Activated CD4-positive, alpha-beta memory T cell treated with anti-CD3 and anti-CD28 coated beads for 36 hours (primary cell): ENCODE results near the gene ARPC2. TPM values are rescaled to one million over a fixed set of nuclear protein-coding genes. Genes with fewer than 3 reads are reported as not detected.
"Not testable (repeated sequence)": the region's sequence is repeated elsewhere in the genome, so short reads cannot be mapped to it uniquely, and the experiment has no call there.

Experiments used
- CTCF ChIA-PET: fragments of 350-600 bp; sonication (Branson Sonifier 250); formaldehyde crosslinking; loops from one replicate; lab custom pipeline; 2021; ENCODE audit warnings: antibody characterized with exemption, inconsistent platforms; lab: Charles Lee
- POLR2A ChIA-PET: fragments of 350-600 bp; sonication (Branson Sonifier 250); formaldehyde crosslinking; loops from one replicate; lab custom pipeline; 2021; ENCODE audit warnings: antibody characterized with exemption; lab: Charles Lee
- DNase-seq: peaks from one replicate; pipeline ENCODE4 v3.0.0-alpha.2; 2020
- H3K27ac Mint-ChIP-seq: one replicate; pipeline ENCODE4 v1.8.0; 2021; ENCODE audit warnings: mixed read lengths
- H3K27me3 Mint-ChIP-seq: one replicate; pipeline ENCODE4 v1.8.0; 2021; ENCODE audit warnings: mixed read lengths
- H3K36me3 Mint-ChIP-seq: one replicate; pipeline ENCODE4 v1.8.0; 2021; ENCODE audit warnings: mixed read lengths
- H3K4me1 Mint-ChIP-seq: one replicate; pipeline ENCODE4 v1.8.0; 2021; ENCODE audit warnings: low read depth, mixed read lengths
- H3K4me3 Mint-ChIP-seq: one replicate; pipeline ENCODE4 v1.8.0; 2021; ENCODE audit warnings: mild to moderate bottlenecking, mixed read lengths
- H3K9me3 Mint-ChIP-seq: one replicate; pipeline ENCODE4 v1.8.0; 2021; ENCODE audit warnings: mixed read lengths
- intact Hi-C: fragments of 100-400 bp; cut with micrococcal nuclease; formaldehyde crosslinking; loops from one replicate; pipeline ENCODE4 v1.15.1; 2023
- total RNA-seq, 2 experiments: library from RNA; stranded (reverse); gene quantifications; one replicate each; pipeline ENCODE4 v1.2.3, GENCODE V29; 2021

The ARPC2 gene
- total RNA-seq, 2 experiments from 2014 or later, result 564 to 570 TPM

DNA sequence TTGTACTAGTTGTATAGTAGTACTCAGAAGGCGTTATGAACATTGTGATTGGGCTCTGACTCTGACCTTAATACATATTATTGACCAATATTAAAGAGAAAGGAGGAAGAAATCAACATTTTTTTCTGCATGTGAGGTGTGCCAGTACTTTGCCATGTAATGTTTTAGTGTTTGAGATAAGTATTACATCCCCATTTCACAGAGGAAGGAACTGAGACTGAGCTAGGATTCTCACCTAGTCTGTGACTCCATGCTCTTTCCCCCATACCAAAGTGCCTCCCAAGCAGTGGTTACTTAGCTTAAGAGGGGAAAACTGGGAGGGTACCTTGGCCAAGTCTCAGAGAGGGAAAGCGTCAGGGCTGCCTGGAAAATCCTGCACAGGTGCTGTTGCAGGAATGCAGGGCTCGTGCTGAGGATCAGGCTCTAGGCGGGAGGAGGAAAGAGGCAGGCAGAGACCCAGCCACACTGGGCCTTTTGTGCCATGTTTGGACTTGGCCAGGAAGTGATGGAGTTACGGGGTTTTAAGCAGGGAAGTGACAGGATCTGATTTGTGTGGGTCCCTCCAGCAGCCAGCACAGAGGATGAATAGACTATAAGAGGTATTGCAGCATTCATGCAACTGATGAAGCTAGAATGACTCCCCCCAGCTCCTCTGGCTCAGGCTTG, 55.0 kb downstream of the ARPC2 start:
- peak overlapping the region; percentile 84 for H3K4me3 Mint-ChIP-seq
- peak overlapping the region; percentile 21 for H3K27ac Mint-ChIP-seq
- H3K36me3 Mint-ChIP-seq, result peaks cover 30% of the 10 kb centered on the region

DNA sequence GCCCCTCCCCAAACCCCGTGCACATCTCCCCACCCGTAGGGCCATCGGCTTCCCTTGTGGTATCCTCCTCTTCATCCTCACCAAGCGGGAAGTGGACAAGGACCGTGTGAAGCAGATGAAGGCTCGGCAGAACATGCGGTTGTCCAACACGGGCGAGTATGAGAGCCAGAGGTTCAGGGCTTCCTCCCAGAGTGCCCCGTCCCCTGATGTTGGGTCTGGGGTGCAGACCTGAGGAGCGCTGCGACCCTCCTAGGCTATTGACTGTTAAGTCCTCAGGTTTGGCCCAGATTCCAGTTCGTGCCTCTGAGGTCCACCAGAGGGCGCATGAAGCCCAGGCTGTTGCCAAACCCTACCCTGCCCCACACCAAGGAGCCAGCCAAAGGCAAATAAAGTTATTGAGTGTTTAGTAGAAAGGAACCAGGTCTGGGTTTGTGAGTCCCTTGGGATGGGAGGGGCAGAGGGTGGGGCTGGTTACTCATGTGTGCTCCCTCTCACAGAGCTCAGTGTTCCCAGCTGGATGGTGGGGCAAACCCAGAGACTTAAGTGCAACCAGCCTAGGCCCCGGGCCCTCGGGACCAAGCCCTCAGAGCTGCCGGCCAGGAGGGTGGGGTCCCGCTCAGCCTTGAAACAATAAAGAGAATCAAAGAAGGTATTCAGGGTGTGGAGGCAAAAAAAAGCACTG, 55.7 kb downstream of the ARPC2 start:
- peaks cover 25% of the 10 kb centered on the region for H3K4me1 Mint-ChIP-seq
- H3K27ac Mint-ChIP-seq, result peak overlapping the region; percentile 33
- no peaks in the 10 kb centered on the region for H3K27me3 Mint-ChIP-seq
- intact Hi-C loops, result loop anchor here (1.0 to 5.0 kb wide), 6 partner anchors 14 to 376 kb away; partner anchors contain the start of genes CATIP and CXCR1
- no peak overlapping the region for H3K4me3 Mint-ChIP-seq
- H3K36me3 Mint-ChIP-seq, result peaks cover 32% of the 10 kb centered on the region
- POLR2A ChIA-PET, result interaction anchor here (8.4 kb wide), 1 partner anchor 15 kb away, joined by 115 read pairs; the partner anchor contains the start of gene TMBIM1
- CTCF ChIA-PET, result interaction anchor here (0.7 to 7.7 kb wide), 17 partner anchors 12 to 1924 kb away, joined by 3 to 197 read pairs (median 4); partner anchors contain the start of genes CATIP and TMBIM1
- DNase-seq, result peak; percentile 84
- no peaks in the 10 kb centered on the region for H3K9me3 Mint-ChIP-seq

More for the DNA sequence above, 55.0 kb downstream of the ARPC2 start:
- POLR2A ChIA-PET, result interaction anchor here (8.4 kb wide), 1 partner anchor 16 kb away, joined by 115 read pairs; the partner anchor contains the start of gene TMBIM1
- CTCF ChIA-PET, result interaction anchor here (0.7 to 7.7 kb wide), 16 partner anchors 10 to 125 kb away, joined by 3 to 197 read pairs (median 4); partner anchors contain the start of genes CATIP and TMBIM1
- Mint-ChIP-seq H3K27me3 (no peaks in the 10 kb centered on the region), H3K4me1 (peaks cover 29% of the 10 kb centered on the region), H3K9me3 (no peaks in the 10 kb centered on the region)
- intact Hi-C loops, result loop anchor here (1.0 to 5.0 kb wide), 7 partner anchors 14 to 1007 kb away; partner anchors contain the start of genes CATIP, CXCR1 and DNAJB2
- no peak for DNase-seq

DNA sequence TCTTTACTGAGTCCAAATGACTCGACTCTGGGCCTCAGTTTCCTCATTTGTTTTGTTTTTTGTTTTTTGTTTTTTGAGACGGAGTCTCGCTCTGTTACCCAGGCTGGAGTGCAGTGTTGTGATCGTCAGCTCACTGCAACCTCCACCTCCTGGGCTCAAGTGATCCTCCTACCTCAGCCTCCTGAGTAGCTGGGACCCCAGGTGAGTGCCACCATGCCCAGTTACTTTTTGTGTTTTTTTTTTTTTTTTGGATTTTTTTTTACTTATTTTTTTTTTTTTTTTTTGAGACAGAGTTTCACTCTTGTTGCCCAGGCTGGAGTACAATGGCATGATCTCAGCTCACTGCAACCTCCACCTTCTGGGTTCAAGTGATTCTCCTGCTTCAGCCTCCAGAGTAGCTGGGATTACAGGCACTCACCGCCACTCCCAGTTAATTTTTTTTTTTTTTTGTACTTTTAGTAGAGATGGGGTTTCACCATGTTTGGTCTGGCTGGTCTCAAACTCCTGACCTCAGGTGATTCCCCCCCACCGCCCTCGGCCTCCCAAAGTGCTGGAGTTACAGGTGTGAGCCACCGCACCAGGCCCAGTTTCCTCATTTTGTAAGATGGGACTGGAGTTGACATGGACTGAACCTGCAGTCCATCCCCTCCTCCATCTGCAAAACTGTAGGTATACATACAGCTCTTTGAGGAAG, 56.4 kb downstream of the ARPC2 start:
- DNase-seq, result not testable (repeated sequence)
- Mint-ChIP-seq H3K4me1 (peaks cover 24% of the 10 kb centered on the region), H3K27ac (peak overlapping the region; percentile 42)

DNA sequence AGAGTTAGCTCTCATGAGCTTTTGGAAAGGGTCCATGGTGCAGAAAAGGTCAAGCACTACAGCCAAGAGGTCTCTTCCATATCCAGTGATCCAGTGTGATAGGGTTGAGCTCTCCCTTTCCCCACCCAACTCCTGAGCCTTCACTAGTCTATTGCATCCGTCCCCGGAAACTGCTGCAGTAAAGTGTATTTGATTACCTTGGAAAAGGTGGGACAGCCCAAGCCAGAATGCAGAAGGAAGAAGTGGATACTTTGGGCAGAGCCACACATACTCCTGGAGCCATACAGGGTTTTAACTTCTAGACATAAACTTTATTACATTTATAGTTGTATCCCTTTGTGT, 56.9 kb downstream of the ARPC2 start:
- intact Hi-C loops, result loop anchor here (2.0 to 5.0 kb wide), 2 partner anchors 107 to 375 kb away; partner anchors contain the start of gene CXCR1
- DNase-seq, result no peak
- Mint-ChIP-seq H3K36me3 (peaks cover 36% of the 10 kb centered on the region), H3K27ac (peak overlapping the region; percentile 42), H3K4me1 (peaks cover 24% of the 10 kb centered on the region), H3K9me3 (no peaks in the 10 kb centered on the region), H3K27me3 (no peaks in the 10 kb centered on the region), H3K4me3 (no peak overlapping the region)
- ChIA-PET POLR2A (interaction anchor here (8.4 kb wide), 1 partner anchor 14 kb away, joined by 115 read pairs; the partner anchor contains the start of gene TMBIM1), CTCF (interaction anchor here (1.2 to 7.7 kb wide), 5 partner anchors 11 to 83 kb away, joined by 3 to 197 read pairs (median 60); partner anchors contain the start of genes CATIP and TMBIM1)

More for the DNA sequence above, 56.4 kb downstream of the ARPC2 start:
- H3K36me3 Mint-ChIP-seq, result peaks cover 34% of the 10 kb centered on the region
- POLR2A ChIA-PET, result interaction anchor here (8.4 kb wide), 1 partner anchor 14 kb away, joined by 115 read pairs; the partner anchor contains the start of gene TMBIM1
- H3K4me3 Mint-ChIP-seq, H3K9me3 Mint-ChIP-seq, H3K27me3 Mint-ChIP-seq: not testable (repeated sequence)
- CTCF ChIA-PET, result interaction anchor here (0.7 to 7.7 kb wide), 11 partner anchors 11 to 1925 kb away, joined by 3 to 197 read pairs (median 4); partner anchors contain the start of genes CATIP and TMBIM1
- intact Hi-C loops, result loop anchor here (2.0 to 5.0 kb wide), 2 partner anchors 106 to 375 kb away; partner anchors contain the start of gene CXCR1

DNA sequence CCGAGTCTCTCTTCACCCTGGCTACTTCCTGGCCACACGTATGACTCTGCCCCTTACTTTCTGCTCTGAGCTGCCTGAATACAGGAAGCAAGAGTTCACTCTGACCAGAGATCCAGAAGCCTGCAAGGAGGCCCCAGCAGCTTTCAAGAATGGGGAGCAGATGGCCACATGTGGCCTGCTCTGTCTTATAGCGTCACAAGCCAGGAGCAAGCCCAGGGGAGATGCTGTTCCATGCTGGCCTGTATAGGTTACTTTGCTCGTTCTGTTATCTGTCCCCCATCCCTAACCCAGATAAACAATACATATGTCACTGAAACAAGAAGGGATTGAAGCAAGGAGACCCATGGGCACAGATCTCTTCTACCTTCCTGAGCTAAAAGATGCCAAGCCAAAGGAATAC, 57.6 kb downstream of the ARPC2 start:
- Mint-ChIP-seq H3K4me3 (no peak overlapping the region), H3K27ac (no peak overlapping the region), H3K4me1 (peaks cover 19% of the 10 kb centered on the region), H3K27me3 (no peaks in the 10 kb centered on the region), H3K36me3 (peaks cover 35% of the 10 kb centered on the region), H3K9me3 (no peaks in the 10 kb centered on the region)
- intact Hi-C loops, result loop anchor here (5.0 kb wide), 1 partner anchor 107 kb away; the partner anchor contains the start of gene CXCR1
- POLR2A ChIA-PET, result interaction anchor here (8.4 kb wide), 1 partner anchor 13 kb away, joined by 115 read pairs; the partner anchor contains the start of gene TMBIM1
- no peak for DNase-seq
- CTCF ChIA-PET, result interaction anchor here (1.2 to 7.7 kb wide), 6 partner anchors 10 to 192 kb away, joined by 3 to 197 read pairs (median 34); partner anchors contain the start of genes CATIP and TMBIM1

DNA sequence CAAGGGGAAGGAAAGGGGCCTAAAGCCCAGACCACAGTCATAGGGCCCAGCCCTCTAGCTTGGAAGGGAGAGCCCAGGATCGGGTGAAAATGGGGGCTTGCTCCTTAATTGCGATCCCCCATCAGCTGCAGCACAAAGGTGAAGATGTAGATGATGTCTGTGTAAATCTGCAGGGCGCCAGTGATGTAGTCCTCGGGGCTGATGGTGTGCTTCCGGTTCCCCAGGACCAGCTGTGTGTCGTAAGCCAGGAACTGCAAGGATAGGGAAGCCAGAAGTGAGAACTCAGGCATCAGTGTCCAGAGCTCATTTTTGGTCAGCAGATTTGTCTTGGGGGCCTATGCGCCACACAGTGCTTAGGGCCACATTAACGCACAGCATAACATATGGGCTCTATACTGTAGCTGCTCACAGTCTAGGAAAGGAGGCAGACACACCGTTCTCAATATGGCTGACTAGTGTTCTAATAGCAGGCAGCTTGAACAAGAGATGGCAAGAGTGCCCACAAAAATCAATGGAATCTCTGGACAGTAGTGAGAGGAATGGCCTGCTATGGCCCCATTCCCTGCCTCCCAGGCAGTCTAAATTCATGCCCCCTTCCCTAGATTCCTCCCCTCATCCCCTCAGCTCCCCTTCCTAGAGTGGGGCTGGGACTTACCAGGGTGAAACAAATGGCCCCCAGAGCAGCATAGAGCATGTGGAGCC, 58.5 kb downstream of the ARPC2 start:
- POLR2A ChIA-PET, result interaction anchor here (8.4 kb wide), 1 partner anchor 12 kb away, joined by 115 read pairs; the partner anchor contains the start of gene TMBIM1
- intact Hi-C loops, result no loop called here
- H3K36me3 Mint-ChIP-seq, result peaks cover 42% of the 10 kb centered on the region

DNA sequence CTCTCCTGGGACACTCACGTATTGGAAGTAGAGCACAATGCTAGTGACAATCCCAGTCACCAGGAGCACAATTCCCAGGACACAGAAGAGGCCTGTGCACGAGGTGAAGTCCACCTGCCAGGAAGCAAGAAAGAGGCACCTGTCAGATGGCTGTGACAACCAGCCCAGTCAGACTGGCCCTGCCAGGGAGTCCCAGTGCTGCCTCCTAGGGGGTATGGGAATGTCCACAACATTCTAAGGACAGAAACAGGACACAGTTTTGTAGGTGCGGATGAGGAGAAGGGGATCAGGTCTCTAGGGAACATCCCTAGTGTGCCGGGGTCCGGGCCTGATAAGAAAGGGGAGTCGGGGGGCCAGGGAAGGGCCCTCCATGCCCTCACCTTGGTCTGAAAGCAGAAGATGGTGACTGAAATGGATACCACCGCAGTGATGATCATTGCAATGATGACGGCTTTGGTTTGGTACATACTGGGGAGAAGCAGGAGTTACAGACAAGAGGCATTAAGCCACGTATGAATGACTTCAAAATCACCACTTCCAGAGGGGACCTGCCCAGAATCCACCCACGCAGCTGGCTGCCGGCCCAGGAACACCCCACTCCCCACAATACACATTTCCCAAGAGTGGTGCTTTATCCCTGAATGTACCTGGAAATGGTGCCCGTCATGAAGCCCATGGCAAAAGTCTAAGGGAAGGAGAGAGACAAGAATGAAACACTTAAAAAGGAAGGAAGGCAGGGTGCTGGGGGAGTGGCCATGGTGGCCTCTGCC, 60.2 kb downstream of the ARPC2 start:
- ChIA-PET CTCF (interaction anchor here (7.4 to 7.7 kb wide), 2 partner anchors 17 to 80 kb away, joined by 60 to 119 read pairs; partner anchors contain the start of genes CATIP and TMBIM1), POLR2A (interaction anchor here (8.4 kb wide), 1 partner anchor 10 kb away, joined by 115 read pairs; the partner anchor contains the start of gene TMBIM1)
- no peaks in the 10 kb centered on the region for H3K9me3 Mint-ChIP-seq
- H3K27me3 Mint-ChIP-seq, result no peaks in the 10 kb centered on the region
- peaks cover 46% of the 10 kb centered on the region for H3K36me3 Mint-ChIP-seq
- no peak for DNase-seq
- peak overlapping the region; percentile 26 for H3K27ac Mint-ChIP-seq
- intact Hi-C loops, result no loop called here
- H3K4me3 Mint-ChIP-seq, result no peak overlapping the region
- peaks cover 5% of the 10 kb centered on the region for H3K4me1 Mint-ChIP-seq

More for the DNA sequence above, 58.5 kb downstream of the ARPC2 start:
- no peak overlapping the region for H3K27ac Mint-ChIP-seq
- H3K4me1 Mint-ChIP-seq, result peaks cover 17% of the 10 kb centered on the region
- DNase-seq, result no peak
- CTCF ChIA-PET, result interaction anchor here (0.8 to 7.7 kb wide), 8 partner anchors 9 to 191 kb away, joined by 3 to 197 read pairs (median 8); partner anchors contain the start of genes CATIP and TMBIM1
- H3K27me3 Mint-ChIP-seq, result no peaks in the 10 kb centered on the region
- H3K9me3 Mint-ChIP-seq, result no peaks in the 10 kb centered on the region
- no peak overlapping the region for H3K4me3 Mint-ChIP-seq

DNA sequence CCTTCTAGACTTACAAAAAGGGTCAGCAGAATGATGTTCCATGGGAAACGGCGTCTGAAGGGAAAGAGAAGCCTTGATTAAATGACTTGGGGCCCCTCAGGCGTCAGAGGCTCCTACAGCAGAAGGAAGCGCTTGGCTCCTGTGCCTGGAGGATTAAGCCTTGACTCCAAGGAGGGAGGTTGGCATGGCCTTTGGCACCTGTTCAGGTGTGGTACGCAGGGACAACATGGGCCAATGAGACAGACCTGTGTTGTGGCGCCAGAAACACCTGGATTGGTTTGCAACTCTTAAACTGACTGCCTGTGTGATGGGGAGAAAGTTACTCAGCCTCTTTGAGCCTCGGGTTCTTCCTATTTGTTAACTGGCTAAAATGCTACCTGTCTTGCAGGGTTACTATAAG, 60.9 kb downstream of the ARPC2 start:
- ChIA-PET POLR2A (interaction anchor here (8.4 kb wide), 1 partner anchor 10 kb away, joined by 115 read pairs; the partner anchor contains the start of gene TMBIM1), CTCF (no interaction called here)
- H3K36me3 Mint-ChIP-seq, result peaks cover 46% of the 10 kb centered on the region

DNA sequence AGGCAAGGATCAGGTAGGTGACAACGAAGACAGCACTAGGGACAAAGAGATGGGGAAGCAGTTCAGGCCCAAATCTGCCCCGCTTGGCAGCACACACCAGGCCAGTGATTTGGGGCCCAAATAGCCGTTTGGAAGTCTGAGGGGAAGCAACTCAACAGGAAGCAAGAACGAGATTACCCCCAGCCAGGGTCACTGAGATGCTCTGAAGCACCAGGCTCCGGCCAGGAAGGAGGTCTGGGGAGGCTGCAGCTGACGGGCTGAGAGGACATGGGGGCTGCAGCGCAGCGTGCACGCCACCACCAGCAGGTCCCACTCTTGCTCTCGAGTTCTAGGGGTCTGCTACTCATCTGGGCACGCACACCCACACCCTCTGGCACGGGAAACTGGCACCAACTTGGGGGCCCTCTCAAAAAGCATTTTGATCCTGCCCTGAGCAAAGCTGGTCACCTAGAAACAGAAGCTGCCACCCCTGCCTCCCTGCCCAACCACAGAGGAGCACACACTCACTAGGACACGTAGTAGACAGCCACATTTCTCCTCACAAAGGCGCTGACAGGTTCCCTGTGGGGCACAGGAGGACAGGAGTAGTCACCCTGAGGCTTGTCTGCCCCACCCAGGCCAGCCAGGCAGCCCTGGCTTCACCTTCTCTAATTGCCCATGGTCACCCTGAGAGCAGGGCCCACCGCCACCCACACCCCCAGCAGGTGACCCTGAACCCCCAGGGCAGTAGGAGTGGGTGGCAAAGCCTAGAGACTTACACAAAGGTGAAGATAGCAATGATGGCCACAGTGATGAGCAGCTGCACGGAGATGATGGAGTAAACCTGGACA, 61.8 kb downstream of the ARPC2 start:
- no peak overlapping the region for H3K4me3 Mint-ChIP-seq
- H3K27me3 Mint-ChIP-seq, result no peaks in the 10 kb centered on the region
- peak overlapping the region; percentile 30 for H3K27ac Mint-ChIP-seq
- intact Hi-C loops, result no loop called here
- no peaks in the 10 kb centered on the region for H3K9me3 Mint-ChIP-seq
- ChIA-PET POLR2A (no interaction called here), CTCF (interaction anchor here (0.6 to 1.1 kb wide), 2 partner anchors 14 to 41 kb away, joined by 3 to 4 read pairs; partner anchors contain the start of gene TMBIM1)
- peaks cover 46% of the 10 kb centered on the region for H3K36me3 Mint-ChIP-seq
- H3K4me1 Mint-ChIP-seq, result peaks cover 13% of the 10 kb centered on the region
- no peak for DNase-seq

More for the DNA sequence above, 60.9 kb downstream of the ARPC2 start:
- intact Hi-C loops, result no loop called here
- peak overlapping the region; percentile 30 for H3K27ac Mint-ChIP-seq
- DNase-seq, result no peak
- no peak overlapping the region for H3K4me3 Mint-ChIP-seq
- H3K4me1 Mint-ChIP-seq, result peaks cover 7% of the 10 kb centered on the region
- H3K27me3 Mint-ChIP-seq, result no peaks in the 10 kb centered on the region
- H3K9me3 Mint-ChIP-seq, result no peaks in the 10 kb centered on the region
